ENCODE results near the gene TMEM121B. TPM values are rescaled to one million over a fixed set of nuclear protein-coding genes. Genes with fewer than 3 reads are reported as not detected.

The TMEM121B gene
- polyA plus RNA-seq, 3 donors = 1.4 to 3.2 (median 1.9) TPM

DNA sequence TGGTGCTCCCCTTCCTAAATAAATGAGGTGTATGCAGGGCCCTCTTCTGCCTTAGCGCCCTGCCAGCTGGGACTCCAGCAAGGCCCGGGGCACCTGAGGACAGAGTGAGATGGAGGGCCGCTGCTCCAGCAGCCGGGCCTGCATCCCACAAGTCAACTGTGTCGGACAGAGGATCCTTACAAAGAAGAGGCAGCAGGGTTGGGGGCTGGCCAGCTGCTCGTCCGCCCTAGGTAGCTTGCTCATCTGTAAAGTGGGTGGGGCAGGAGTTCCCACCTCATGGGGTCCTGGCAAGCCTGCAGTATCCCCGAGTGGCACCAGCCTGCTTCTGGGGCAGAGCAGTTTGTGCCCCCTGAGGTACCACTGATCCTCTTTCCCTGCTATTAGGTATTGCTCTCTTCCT is 7.6 kb downstream of the TMEM121B start:
- no peaks in the 10 kb centered on the region for H3K9me3 ChIP-seq (replicated peaks in 1 of 2; ENCODE audit: control insufficient read depth in 1 of 2, insufficient read depth in 1 of 2, low read length in 2 of 2)
- H3K36me3 Mint-ChIP-seq = peaks cover 44 to 69% of the 10 kb centered on the region in 2 donors
- TF ChIP-seq, protein P1, sequence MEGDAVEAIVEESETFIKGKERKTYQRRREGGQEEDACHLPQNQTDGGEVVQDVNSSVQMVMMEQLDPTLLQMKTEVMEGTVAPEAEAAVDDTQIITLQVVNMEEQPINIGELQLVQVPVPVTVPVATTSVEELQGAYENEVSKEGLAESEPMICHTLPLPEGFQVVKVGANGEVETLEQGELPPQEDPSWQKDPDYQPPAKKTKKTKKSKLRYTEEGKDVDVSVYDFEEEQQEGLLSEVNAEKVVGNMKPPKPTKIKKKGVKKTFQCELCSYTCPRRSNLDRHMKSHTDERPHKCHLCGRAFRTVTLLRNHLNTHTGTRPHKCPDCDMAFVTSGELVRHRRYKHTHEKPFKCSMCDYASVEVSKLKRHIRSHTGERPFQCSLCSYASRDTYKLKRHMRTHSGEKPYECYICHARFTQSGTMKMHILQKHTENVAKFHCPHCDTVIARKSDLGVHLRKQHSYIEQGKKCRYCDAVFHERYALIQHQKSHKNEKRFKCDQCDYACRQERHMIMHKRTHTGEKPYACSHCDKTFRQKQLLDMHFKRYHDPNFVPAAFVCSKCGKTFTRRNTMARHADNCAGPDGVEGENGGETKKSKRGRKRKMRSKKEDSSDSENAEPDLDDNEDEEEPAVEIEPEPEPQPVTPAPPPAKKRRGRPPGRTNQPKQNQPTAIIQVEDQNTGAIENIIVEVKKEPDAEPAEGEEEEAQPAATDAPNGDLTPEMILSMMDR (IDR thresholded peaks at IDR 0.05) = no peak
- peaks cover 74% of the 10 kb centered on the region for H3K79me2 ChIP-seq (ENCODE audit: insufficient read depth, low read length)
- H2AFZ ChIP-seq (ENCODE audit: insufficient read depth, low read depth, low read length, poor library complexity, severe bottlenecking) = no peak overlapping the region
- H3K4me3 ChIP-seq (replicated peaks in 1 of 3; ENCODE audit: low read depth in 2 of 3, low read length in 3 of 3) = peak overlapping the region in 1 of 3 experiments; percentile 79
- peaks cover 0 to 2% (median 0%) of the 10 kb centered on the region in 3 donors for H3K27me3 Mint-ChIP-seq (ENCODE audit: low read depth in 3 of 3)
- peaks cover 38 to 57% of the 10 kb centered on the region in 2 donors for H3K36me3 ChIP-seq (replicated peaks in 1 of 2; ENCODE audit: control insufficient read depth in 1 of 2, insufficient read depth in 2 of 2, low read length in 2 of 2)
- peaks cover 94% of the 10 kb centered on the region for H3K4me1 Mint-ChIP-seq
- H3K27ac ChIP-seq (ENCODE audit: low read depth in 1 of 2, low read length in 2 of 2) = peak overlapping the region; percentile 85 to 86
- peak overlapping the region; percentile 73 to 96 (median 82) for H3K27ac Mint-ChIP-seq
- peak overlapping the region in 1 of 2 donors; percentile 39 for H3K4me3 Mint-ChIP-seq
- WGBS (ENCODE audit: insufficient coverage) = 88% methylated on average over 8 of the region's 8 CpGs
- no peak for DNase-seq
- no peak overlapping the region for H3K9ac ChIP-seq (ENCODE audit: insufficient read depth, low read length, poor library complexity, severe bottlenecking)
- no peaks in the 10 kb centered on the region for H3K27me3 ChIP-seq (ENCODE audit: control insufficient read depth in 2 of 2, insufficient read depth in 2 of 2, low read length in 2 of 2)
- peaks cover 91% of the 10 kb centered on the region for H4K20me1 ChIP-seq (ENCODE audit: insufficient read depth, low read length)
- intact Hi-C loops (cut with micrococcal nuclease) = no loop called here
- peaks cover 0 to 2% (median 0%) of the 10 kb centered on the region in 7 donors for H3K9me3 Mint-ChIP-seq
- H3K4me1 ChIP-seq (ENCODE audit: control insufficient read depth in 1 of 2, insufficient read depth in 2 of 2, low read length in 2 of 2) = peaks cover 99 to 100% of the 10 kb centered on the region in 2 donors
- peak overlapping the region; percentile 86 for H3K4me2 ChIP-seq (replicated peaks; ENCODE audit: extremely low read depth, low read length, poor library complexity, severe bottlenecking)

DNA sequence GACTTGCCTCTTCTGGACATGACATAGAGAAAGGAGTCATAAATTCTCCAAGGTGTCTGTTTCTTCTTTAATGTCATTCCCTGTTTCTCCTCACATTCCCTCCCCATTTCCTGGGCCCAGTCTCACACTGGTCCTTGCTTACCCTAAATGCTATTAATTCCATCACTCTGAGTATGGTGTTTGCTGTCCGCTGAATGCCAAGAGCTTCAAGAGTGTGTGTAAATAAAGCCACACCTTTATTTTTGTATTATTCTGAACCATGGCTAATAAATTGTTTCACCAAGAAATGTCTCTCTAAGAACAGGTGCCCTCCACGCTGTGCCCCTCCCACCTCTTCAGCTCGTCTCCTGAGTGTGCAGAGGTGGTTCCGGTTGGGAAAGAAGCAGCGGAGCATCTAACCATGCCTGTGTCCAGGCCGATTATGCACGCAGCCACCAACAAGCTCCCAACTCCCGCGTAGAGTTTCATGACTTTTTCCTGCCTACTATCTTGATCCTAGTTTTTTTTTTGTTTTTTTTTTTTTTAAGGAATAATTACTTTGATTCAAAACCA is 8.6 kb downstream of the TMEM121B start:
- peak in 1 of 3 donors; percentile 1 for DNase-seq
- TF ChIP-seq, protein P1 (IDR thresholded peaks at IDR 0.05) = no peak
- Mint-ChIP-seq H3K4me3 (peak overlapping the region in 1 of 2 donors; percentile 47), H3K4me1 (peaks cover 91% of the 10 kb centered on the region), H3K27ac (peak overlapping the region; percentile 37 to 96 (median 82)), H3K9me3 (peaks cover 0 to 2% (median 0%) of the 10 kb centered on the region in 7 donors), H3K27me3 (ENCODE audit: low read depth in 3 of 3) (peaks cover 0 to 2% (median 0%) of the 10 kb centered on the region in 3 donors), H3K36me3 (peaks cover 52 to 78% of the 10 kb centered on the region in 2 donors)
- H3K9me3 ChIP-seq (replicated peaks in 1 of 2; ENCODE audit: control insufficient read depth in 1 of 2, insufficient read depth in 1 of 2, low read length in 2 of 2) = no peaks in the 10 kb centered on the region
- peaks cover 48 to 67% of the 10 kb centered on the region in 2 donors for H3K36me3 ChIP-seq (replicated peaks in 1 of 2; ENCODE audit: control insufficient read depth in 1 of 2, insufficient read depth in 2 of 2, low read length in 2 of 2)
- no CpG with 5 or more reads among the region's 9 CpGs for WGBS (ENCODE audit: insufficient coverage)
- intact Hi-C loops (cut with micrococcal nuclease) = no loop called here
- peak overlapping the region in 1 of 2 donors; percentile 86 for H3K27ac ChIP-seq (ENCODE audit: low read depth in 1 of 2, low read length in 2 of 2)
- no peak overlapping the region for H3K9ac ChIP-seq (ENCODE audit: insufficient read depth, low read length, poor library complexity, severe bottlenecking)
- H3K27me3 ChIP-seq (ENCODE audit: control insufficient read depth in 2 of 2, insufficient read depth in 2 of 2, low read length in 2 of 2) = no peaks in the 10 kb centered on the region
- peak overlapping the region in 1 of 3 experiments; percentile 17 for H3K4me3 ChIP-seq (replicated peaks in 1 of 3; ENCODE audit: low read depth in 2 of 3, low read length in 3 of 3)
- H4K20me1 ChIP-seq (ENCODE audit: insufficient read depth, low read length) = peaks cover 87% of the 10 kb centered on the region
- peaks cover 99 to 100% of the 10 kb centered on the region in 2 donors for H3K4me1 ChIP-seq (ENCODE audit: control insufficient read depth in 1 of 2, insufficient read depth in 2 of 2, low read length in 2 of 2)
- peaks cover 82% of the 10 kb centered on the region for H3K79me2 ChIP-seq (ENCODE audit: insufficient read depth, low read length)
- H2AFZ ChIP-seq (ENCODE audit: insufficient read depth, low read depth, low read length, poor library complexity, severe bottlenecking) = no peak overlapping the region
- no peak overlapping the region for H3K4me2 ChIP-seq (replicated peaks; ENCODE audit: extremely low read depth, low read length, poor library complexity, severe bottlenecking)

All from CD14-positive monocyte (primary cell).